SK-N-MC (cell line): ENCODE results near the gene ZFP37.
A peak's percentile ranks its signal among the peaks of the same experiment; 100 is the strongest.

Experiments
- EZH2 ChIP-seq: fragments of 200-600 bp; sonication (generic); IDR thresholded peaks from one replicate; pipeline ENCODE4 v1.6.1; 2017; ENCODE audit warnings: antibody characterized with exemption
- POLR2AphosphoS5 ChIP-seq: IDR thresholded peaks from 2 replicates; pipeline ENCODE4 v1.6.1; 2012; ENCODE audit warnings: mild to moderate bottlenecking, low read depth, low read length, borderline replicate concordance

- TF ChIP-seq POLR2AphosphoS5 (peak; percentile 64), EZH2 (no peak)
Measured at GRCh38 chr9:113056191-113057106, at the start of gene ZFP37.
